ENCODE measurements around the gene CERK.
"Not testable (repeated sequence)": the region's sequence is repeated elsewhere in the genome, so short reads cannot be mapped to it uniquely, and the experiment has no call there.

Gene CERK

DNA sequence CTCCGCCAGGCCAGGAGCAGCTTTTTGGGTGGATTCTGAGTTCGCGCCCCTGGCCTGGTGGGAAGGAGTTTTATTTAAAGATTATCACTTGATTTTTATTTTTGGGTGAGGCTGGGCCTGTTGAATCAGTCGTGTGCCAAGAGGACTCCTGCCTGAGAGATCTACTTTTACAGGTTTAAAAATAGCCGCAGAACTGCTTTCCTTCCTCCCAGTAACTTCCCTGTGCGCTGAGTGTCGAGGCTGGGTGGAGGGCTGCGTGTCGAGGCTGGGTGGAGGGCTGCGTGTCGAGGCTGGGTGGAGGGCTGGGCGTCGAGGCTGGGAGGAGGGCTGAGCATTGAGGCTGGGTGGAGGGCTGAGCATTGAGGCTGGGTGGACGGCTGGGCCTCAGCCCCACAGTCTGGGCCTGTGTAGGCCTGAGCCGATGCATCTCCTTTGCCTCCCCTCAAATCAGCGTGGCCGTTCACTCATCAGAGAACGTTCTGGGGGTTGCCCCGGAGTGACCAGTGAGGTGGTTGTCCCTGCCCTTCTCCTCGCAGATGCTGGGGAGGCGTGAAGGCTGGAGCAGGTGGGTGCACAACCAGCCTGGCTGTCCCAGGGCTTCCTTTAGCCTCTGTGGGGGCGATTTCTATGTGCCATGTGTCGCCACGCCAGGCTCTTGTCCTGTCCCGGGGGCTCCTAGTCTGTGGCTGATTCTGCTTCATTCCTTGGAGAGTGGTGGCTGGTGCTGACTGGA, 87.8 kb downstream of the CERK start:
- no peak overlapping the region for H3K27ac ChIP-seq (replicated peaks)

DNA sequence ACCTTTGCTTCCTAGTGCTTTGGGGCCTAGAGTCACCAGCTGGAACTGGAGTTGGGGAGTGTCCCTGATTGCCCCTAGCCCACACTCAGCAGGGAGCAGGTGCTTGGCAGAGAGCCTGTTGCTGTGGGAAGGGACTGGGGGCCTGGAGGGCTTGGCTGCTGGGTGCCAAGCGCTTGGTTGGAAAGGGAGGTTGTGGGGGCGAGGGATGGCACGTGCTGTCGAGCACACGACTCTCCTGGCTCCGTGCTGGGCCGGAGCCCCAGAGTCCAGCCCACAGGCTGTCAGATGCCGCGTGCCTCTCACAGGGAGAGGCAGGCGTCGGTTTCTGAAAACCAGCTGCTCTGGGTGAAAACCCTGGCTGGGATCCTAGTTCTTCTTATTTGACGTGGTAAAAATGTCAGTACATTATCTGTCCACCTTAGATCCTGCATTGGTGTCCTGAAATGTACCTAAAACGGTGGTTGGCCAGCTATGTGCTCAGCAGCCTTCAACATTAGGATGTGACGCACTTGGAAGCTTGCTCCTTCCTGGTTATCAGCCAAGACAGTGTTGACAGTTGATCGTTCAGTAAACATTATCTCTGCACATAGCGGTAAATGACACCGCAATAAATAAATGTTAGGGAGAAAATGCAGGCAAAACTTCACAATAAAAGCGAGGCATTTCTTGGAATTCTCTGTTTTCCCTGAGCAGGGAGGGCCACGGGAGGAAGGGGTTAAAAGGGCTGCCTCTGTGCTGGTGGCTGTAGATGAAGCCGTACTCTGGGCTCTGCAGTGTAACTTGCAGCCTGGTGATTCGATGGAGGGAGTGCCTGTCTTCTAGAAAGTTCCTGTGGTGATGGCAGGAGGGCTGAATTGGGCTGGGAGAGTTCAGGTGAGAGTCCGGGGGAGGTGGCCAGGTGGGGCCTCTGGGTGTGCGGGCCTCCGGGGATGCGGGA, 88.6 kb downstream of the CERK start:
- Histone ChIP-seq H3K27ac (replicated peaks) (no peak overlapping the region), H3K4me3 (replicated peaks; ENCODE audit: insufficient read depth, low read length) (no peak overlapping the region), H3K27me3 (ENCODE audit: insufficient read depth, poor library complexity, severe bottlenecking) (no peaks in the 10 kb centered on the region)
- TF ChIP-seq SPI1 (IDR thresholded peaks at IDR 0.05; ENCODE audit: borderline replicate concordance, low read depth) (no peak), POLR2AphosphoS5 (IDR thresholded peaks at IDR 0.05; ENCODE audit: low read depth) (no peak), CTCF (IDR thresholded peaks at IDR 0.05; ENCODE audit: insufficient read depth, low read length) (no peak), GABPA (IDR thresholded peaks at IDR 0.05; ENCODE audit: low read depth) (no peak)
- TF ChIP-seq, protein P1, sequence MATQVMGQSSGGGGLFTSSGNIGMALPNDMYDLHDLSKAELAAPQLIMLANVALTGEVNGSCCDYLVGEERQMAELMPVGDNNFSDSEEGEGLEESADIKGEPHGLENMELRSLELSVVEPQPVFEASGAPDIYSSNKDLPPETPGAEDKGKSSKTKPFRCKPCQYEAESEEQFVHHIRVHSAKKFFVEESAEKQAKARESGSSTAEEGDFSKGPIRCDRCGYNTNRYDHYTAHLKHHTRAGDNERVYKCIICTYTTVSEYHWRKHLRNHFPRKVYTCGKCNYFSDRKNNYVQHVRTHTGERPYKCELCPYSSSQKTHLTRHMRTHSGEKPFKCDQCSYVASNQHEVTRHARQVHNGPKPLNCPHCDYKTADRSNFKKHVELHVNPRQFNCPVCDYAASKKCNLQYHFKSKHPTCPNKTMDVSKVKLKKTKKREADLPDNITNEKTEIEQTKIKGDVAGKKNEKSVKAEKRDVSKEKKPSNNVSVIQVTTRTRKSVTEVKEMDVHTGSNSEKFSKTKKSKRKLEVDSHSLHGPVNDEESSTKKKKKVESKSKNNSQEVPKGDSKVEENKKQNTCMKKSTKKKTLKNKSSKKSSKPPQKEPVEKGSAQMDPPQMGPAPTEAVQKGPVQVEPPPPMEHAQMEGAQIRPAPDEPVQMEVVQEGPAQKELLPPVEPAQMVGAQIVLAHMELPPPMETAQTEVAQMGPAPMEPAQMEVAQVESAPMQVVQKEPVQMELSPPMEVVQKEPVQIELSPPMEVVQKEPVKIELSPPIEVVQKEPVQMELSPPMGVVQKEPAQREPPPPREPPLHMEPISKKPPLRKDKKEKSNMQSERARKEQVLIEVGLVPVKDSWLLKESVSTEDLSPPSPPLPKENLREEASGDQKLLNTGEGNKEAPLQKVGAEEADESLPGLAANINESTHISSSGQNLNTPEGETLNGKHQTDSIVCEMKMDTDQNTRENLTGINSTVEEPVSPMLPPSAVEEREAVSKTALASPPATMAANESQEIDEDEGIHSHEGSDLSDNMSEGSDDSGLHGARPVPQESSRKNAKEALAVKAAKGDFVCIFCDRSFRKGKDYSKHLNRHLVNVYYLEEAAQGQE (IDR thresholded peaks at IDR 0.05; ENCODE audit: insufficient replicate concordance, low read depth): no peak
- DNase-seq (ENCODE audit: low read depth in 1 of 2, low spot score in 1 of 2): no peak

More for the DNA sequence above, 87.8 kb downstream of the CERK start:
- TF ChIP-seq GABPA (IDR thresholded peaks at IDR 0.05; ENCODE audit: low read depth) (no peak), CTCF (IDR thresholded peaks at IDR 0.05; ENCODE audit: insufficient read depth, low read length) (no peak)
- Histone ChIP-seq H3K4me3 (replicated peaks; ENCODE audit: insufficient read depth, low read length) (no peak overlapping the region), H3K27me3 (ENCODE audit: insufficient read depth, poor library complexity, severe bottlenecking) (no peaks in the 10 kb centered on the region)
- no peak for DNase-seq (ENCODE audit: low read depth in 1 of 2, low spot score in 1 of 2)

DNA sequence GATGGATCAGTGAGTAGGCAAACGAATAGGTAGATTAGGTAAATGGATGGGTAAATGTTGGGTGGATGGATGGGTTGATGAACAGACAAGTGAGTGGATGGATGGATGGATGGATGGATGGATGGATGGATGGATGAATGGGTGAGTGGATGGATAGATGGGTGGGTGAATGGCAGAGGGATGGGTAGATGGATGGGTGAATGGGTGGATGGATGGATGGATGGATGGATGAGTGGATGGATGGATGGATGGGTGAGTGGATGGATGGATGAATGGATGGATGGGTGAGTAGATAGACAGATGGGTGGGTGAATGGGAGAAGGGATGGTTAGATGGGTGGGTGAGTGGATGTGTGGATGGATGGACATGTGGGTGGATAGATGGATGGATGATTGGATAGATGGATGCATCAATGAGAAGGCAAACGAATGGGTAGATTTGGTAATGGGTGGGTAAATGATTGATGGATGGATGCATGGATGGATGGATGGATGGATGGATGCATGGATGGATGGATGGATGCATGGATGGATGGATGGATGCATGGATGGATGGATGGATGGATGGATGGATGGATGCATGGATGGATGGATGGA, 89.7 kb downstream of the CERK start:
- DNase-seq (ENCODE audit: low read depth in 1 of 2, low spot score in 1 of 2); H3K27me3 ChIP-seq (ENCODE audit: insufficient read depth, poor library complexity, severe bottlenecking); H3K4me3 ChIP-seq (replicated peaks; ENCODE audit: insufficient read depth, low read length); H3K27ac ChIP-seq (replicated peaks): not testable (repeated sequence)

- TF ChIP-seq, protein P1 (IDR thresholded peaks at IDR 0.05; ENCODE audit: insufficient replicate concordance, low read depth): no peak
- H3K27me3 ChIP-seq (ENCODE audit: insufficient read depth, poor library complexity, severe bottlenecking): no peaks in the 10 kb centered on the region
- no peak for DNase-seq (ENCODE audit: low read depth in 1 of 2, low spot score in 1 of 2)
- H3K27ac ChIP-seq (replicated peaks): no peak overlapping the region
- no peak overlapping the region for H3K4me3 ChIP-seq (replicated peaks; ENCODE audit: insufficient read depth, low read length)
These were observed 91.4 kb downstream of the CERK start for GRCh38 chr22:46646531-46647215.

DNA sequence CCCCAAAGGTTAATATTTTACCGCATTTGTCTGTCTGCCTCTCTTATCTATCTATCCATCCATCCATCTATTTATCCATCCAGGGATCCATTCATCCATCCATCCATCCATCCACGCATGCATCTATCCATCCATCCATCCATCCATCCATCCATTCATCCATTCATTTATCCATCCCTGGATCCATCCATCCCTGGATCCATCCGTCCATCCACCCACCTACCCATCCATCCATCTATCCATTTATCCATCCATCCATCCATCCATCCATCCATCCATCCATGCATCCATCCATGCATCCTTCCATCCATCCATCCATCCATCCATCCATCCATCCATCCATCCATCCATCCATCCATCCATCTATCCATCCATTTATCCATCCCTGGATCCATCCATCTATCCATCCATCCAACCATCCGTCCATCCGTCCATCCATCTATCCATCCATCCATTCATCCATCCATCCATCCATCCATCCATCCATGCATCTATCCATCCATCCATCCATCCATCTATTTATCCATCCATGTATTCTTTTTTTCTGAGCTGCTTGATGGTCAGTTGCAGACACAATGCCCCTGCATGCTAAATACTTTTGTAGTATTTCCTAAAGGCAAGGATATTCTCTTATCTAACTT, 95.1 kb downstream of the CERK start:
- DNase-seq (ENCODE audit: low read depth in 1 of 2, low spot score in 1 of 2); H3K4me3 ChIP-seq (replicated peaks; ENCODE audit: insufficient read depth, low read length); H3K27me3 ChIP-seq (ENCODE audit: insufficient read depth, poor library complexity, severe bottlenecking); H3K27ac ChIP-seq (replicated peaks): not testable (repeated sequence)

Data from HL-60 (cell line).